GM12878 (cell line): ENCODE results near the gene CETN1.

Source experiments
- BCL3 ChIP-seq: IDR thresholded peaks from 2 replicates; pipeline ENCODE4 v1.6.1; 2011; ENCODE audit warnings: borderline replicate concordance, low read depth, mild to moderate bottlenecking, moderate library complexity, low read length; ENCODE audit not compliant: insufficient read depth, poor library complexity, severe bottlenecking
- CEBPB ChIP-seq, 2 experiments: fragments of 150-350 bp in 1 of 2; IDR thresholded peaks; 2 replicates each; pipeline ENCODE4 v1.6.1; 2012 to 2014; ENCODE audit warnings: low read depth in 2 of 2, low read length in 2 of 2, borderline replicate concordance in 1 of 2, inconsistent platforms in 1 of 2
- CHD2 ChIP-seq: IDR thresholded peaks from 2 replicates; pipeline ENCODE4 v1.6.1; 2011; ENCODE audit warnings: low read depth, low read length, improper control_type of control experiment, borderline replicate concordance
- CREM ChIP-seq: IDR thresholded peaks from 2 replicates; pipeline ENCODE4 v1.6.1; 2014; ENCODE audit warnings: antibody characterized with exemption, low read depth
- CTCF ChIP-seq, 3 experiments: IDR thresholded peaks in 2 of 3; conservative IDR thresholded peaks in 1 of 3; 2 replicates each; pipeline ENCODE4 v1.5.1; 2011; ENCODE audit warnings: low read depth in 3 of 3, low read length in 3 of 3, mild to moderate bottlenecking in 3 of 3, control low read depth in 2 of 3, moderate library complexity in 2 of 3, inconsistent platforms in 1 of 3, mixed read lengths in 1 of 3; ENCODE audit not compliant: control insufficient read depth in 2 of 3, insufficient read depth in 1 of 3; ENCODE audit errors: extremely low read depth in 1 of 3
- E2F4 ChIP-seq: IDR thresholded peaks from 2 replicates; pipeline ENCODE4 v1.6.1; 2012; ENCODE audit warnings: low read depth, low read length, improper control_type of control experiment
- EGR1 ChIP-seq, 2 experiments: IDR thresholded peaks; 1 replicate in 1 of 2; 2 replicates in 1 of 2; pipeline ENCODE4 v1.6.1; 2011 to 2012; ENCODE audit warnings: low read depth in 2 of 2, low read length in 2 of 2, borderline replicate concordance in 1 of 2, mild to moderate bottlenecking in 1 of 2, moderate library complexity in 1 of 2
- FOXK2 ChIP-seq: fragments of 450-650 bp; IDR thresholded peaks from 2 replicates; pipeline ENCODE4 v1.6.1; 2017; ENCODE audit warnings: mild to moderate bottlenecking, moderate library complexity
- MLLT1 ChIP-seq: fragments of 450-650 bp; IDR thresholded peaks from 2 replicates; pipeline ENCODE4 v1.6.1; 2016; ENCODE audit warnings: mild to moderate bottlenecking
- POLR2A ChIP-seq: IDR thresholded peaks from 2 replicates; pipeline ENCODE4 v1.6.1; 2011; ENCODE audit warnings: low read depth, mild to moderate bottlenecking, low read length
- POLR2AphosphoS5 ChIP-seq: IDR thresholded peaks from 2 replicates; pipeline ENCODE4 v1.6.1; 2011; ENCODE audit warnings: mild to moderate bottlenecking, low read length, inconsistent platforms
- REST ChIP-seq: IDR thresholded peaks from 2 replicates; pipeline ENCODE4 v1.6.1; 2012; ENCODE audit warnings: mild to moderate bottlenecking, low read depth, low read length
- SIX5 ChIP-seq: IDR thresholded peaks from 2 replicates; pipeline ENCODE4 v1.6.1; 2011; ENCODE audit warnings: mild to moderate bottlenecking, low read depth, low read length, moderate library complexity; ENCODE audit not compliant: severe bottlenecking
- YY1 ChIP-seq: IDR thresholded peaks from 2 replicates; pipeline ENCODE4 v1.6.1; 2011; ENCODE audit warnings: low read depth, mild to moderate bottlenecking, low read length

- TF ChIP-seq CTCF (IDR thresholded peaks at IDR 0.05 in 2 of 3, conservative IDR thresholded peaks at IDR 0.05 in 1 of 3; ENCODE audit: control insufficient read depth in 2 of 3, extremely low read depth in 1 of 3, insufficient read depth in 1 of 3, low read depth in 3 of 3, low read length in 3 of 3) (no peak), YY1 (no peak), REST (no peak), FOXK2 (no peak), EGR1 (IDR thresholded peaks at IDR 0.05; ENCODE audit: borderline replicate concordance in 1 of 2, low read depth in 2 of 2, low read length in 2 of 2) (no peak), BCL3 (no peak), CHD2 (no peak), MLLT1 (no peak), POLR2AphosphoS5 (no peak), POLR2A (no peak), CREM (no peak), CEBPB (IDR thresholded peaks at IDR 0.05; ENCODE audit: borderline replicate concordance in 1 of 2, low read depth in 2 of 2, low read length in 2 of 2) (no peak), SIX5 (no peak), E2F4 (no peak)
Observed at GRCh38 chr18:568731-569130, 11.4 kb upstream of the CETN1 start.
